OCI-M2 (cell line): ENCODE data around the gene BST1.

ENCODE experiments used
- DNase-seq: peaks from one replicate; lab custom pipeline; 2025; ENCODE audit not compliant: unreplicated experiment; lab: John Stamatoyannopoulos, UW

Gene BST1, protein sequence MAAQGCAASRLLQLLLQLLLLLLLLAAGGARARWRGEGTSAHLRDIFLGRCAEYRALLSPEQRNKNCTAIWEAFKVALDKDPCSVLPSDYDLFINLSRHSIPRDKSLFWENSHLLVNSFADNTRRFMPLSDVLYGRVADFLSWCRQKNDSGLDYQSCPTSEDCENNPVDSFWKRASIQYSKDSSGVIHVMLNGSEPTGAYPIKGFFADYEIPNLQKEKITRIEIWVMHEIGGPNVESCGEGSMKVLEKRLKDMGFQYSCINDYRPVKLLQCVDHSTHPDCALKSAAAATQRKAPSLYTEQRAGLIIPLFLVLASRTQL

DNA sequence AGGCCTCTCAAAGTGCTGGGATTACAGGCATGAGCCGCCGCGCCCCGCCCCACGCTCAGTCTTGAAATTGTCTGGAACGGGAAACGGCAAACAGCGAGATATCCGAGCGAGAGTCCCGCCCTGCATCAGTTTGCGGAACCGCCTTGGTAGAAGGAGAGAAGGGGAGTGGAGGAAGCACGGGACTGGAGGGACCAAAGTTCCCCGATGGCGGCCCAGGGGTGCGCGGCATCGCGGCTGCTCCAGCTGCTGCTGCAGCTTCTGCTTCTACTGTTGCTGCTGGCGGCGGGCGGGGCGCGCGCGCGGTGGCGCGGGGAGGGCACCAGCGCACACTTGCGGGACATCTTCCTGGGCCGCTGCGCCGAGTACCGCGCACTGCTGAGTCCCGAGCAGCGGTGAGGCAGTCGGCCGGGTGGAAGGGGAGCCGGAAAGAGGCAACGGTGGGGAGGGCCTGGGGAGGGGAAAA lies at the start of gene BST1:
Gene BST1 (plus strand): TSS at position 125 of the 463 bp plus-strand sequence. CDS start 80 bp downstream, at position 205.
- DNase-seq, result no peak

DNA sequence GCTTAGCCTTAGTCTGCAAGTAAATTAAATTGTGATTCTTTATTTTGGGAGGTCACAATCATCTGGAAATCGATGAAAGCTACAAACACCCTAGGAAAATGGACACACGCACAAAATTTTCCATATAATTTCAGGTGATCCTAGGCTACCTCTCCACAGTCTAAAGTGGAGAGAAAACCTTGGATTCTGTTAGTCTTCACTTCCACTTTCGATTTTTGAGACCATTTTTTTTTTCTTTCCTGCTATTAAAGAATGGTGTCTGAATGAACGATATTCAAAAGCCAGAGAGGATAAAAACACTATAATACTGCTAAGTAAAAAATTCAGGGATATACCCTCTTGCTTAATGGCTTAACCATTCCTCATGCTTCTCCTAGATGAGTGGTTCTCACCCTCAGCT lies 49.4 kb upstream of the BST1 start:
- DNase-seq, result no peak

DNA sequence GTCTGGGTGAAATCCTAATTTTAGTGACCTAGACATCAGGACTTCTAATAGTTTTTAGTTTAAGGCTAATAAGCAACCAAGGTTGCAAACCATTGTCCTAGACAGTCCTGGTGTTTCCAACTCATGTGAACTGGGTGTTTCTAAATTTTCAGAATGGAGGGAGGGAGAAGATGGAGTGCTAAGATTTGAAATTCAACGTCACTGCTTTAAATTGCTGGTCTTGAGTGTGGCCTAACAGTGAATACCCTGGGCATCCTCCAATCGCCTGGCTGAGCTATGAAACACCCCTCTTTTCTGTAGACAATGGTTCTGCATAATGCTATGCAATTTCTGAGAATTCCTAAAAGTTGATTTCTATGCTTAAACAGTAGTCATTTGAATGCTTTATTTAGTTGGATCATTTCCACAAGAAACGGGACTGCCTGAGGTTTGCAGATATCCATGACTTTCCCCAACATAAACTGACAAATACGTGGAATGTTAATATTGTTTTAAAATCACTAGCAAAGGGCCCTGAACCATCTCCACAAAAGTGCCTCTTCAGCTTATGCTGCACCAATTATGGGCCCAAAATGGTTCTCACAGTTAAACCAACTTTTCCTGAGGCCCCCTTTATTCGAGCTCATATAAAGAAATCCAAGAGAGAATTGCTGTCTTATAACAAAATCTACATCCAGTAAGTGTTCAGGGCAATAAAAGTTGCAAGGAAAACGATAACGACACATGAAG lies 48.8 kb upstream of the BST1 start:
- DNase-seq, result no peak

DNA sequence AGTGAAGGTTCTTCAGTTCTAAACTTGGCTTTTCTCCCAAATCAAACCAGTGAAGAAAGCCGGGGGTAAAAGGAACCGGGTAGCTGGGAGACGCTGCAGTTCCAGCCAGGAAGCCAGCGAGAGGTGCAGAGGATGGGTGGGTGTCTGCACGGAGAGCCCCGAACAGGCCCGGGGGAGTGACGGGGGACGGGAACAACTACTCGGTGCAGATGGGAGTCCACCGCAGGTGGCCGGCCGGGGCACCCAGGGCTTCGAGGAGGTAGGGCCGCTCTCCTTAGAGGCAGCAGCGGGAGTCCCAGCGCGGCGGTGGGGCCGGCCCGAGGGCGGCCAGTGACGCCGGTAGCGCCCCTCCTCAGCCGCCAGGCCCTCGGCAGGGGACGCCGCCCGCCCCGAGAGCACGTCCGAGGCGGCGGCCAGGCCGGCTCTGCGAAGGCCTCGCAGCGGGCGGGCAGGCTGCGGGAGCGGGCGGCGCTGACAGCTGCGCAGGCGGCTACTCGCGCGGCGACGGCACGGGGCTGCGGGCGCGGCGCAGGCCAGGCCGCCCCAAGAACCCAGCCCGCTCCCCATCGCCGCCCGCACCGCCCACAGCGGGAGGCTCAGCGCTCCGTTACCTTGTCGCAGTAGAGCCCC lies 48.2 kb upstream of the BST1 start:
- no peak for DNase-seq

DNA sequence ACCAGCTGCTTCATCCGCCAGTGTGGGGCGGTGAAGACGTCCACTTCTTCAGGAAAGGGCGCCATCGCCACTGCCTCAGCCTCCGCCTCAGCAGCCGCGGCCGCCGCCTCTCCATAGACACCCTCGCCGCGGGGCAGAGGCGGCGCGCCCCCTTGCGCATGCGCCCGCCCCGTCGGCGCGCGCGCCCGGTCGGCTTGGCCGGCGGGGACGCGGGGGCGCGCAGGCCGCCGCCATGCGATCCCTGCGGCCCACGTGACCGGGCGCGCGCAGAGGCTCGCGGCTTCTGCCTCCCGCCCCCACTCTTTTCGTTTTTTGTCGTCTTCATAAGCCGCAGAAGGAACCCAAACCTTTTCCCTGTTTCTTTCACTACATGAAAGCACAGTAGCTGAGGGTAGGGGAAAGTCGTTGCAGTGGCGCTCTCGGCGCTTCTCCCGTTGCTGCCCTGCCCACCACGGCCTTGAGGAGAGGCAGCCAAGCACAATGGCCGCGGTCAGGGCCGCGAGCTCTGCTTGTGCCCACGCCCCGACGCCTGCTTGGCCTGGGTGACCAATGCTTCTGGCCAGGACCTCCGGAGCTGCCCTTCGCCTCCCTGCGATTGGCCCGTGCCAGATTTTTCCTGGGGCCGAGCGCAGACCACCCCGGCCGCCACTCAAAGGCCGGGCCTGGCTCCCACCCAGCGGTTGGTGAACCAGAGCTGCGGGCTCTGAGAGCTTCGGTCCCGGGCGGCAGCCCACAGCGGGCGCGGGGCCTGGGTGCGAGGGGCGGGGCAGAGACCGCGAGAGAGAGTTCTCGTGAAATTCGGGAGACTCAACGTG lies 47.4 kb upstream of the BST1 start, which contains the start of gene FBXL5:
Gene FBXL5 (minus strand): TSS at position 135 of the 815 bp plus-strand sequence. CDS start 70 bp downstream, at position 65.
- DNase-seq, result peak; percentile 3

DNA sequence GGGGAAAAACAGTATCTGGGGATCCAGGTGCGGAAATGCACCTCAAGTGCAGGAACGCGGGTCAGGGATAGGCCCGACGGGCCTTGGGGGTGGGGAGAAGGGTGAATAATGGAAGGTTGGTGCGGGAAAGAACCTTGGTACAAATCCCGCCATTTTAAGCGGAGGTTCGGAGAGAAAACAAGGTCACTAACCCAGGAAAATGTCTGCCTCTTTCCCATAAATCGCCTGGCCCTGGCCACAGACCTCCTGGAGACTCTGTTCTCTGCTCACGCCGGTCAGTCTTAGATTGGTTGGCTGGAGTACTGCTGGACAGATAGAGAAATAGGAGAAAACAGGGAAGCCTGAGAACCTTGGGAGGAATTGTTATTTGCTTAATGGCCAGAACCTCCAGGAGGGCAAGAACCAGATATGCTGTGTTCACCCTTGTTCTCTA lies 46.8 kb upstream of the BST1 start:
- no peak for DNase-seq

DNA sequence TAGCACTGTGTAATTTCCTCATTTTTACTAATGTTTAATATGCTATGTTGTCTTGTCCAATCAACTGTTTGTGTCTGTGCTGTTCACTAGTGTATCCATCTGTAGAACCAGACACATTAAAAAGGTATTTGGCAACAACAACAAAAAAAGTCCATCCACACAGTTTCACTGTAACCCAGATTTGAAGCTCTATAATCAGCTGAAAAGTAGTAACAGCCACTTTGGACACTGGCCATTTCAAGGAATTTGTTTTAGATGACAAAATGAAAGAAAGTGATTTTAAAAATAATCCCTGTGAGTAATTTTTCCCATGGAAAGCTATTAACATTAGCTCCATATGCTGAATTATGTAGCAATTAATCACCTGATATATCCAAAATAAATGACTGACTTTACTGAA lies 45.5 kb upstream of the BST1 start:
- DNase-seq, result no peak

DNA sequence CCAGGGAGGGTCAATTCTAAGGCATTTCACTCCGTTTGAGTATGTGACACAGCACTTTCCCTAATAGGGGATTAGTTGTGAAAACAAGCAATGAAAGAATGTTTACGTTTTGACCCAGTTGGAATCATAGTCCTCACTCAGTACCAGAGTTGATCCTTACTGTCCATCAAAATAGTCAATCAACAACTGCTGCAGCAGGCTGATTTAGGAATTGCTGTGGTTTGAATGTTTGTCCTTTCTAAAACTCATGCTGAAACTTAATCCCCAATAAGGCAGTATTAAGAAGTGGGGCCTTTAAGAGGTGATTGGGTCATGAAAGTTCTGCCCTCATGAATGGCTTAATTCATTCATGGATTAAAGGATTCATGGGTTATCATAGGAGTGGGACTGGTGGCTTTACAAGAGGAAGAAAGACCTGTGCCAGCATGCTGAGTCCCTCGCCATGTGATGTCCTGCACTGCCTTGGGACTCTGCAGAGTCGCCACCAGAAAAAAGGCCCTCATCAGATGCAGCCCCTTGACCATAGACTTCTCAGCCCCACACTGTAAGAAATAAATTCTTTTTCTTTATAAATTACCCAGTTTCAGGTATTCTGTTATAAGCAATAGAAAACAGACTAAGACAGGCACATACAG lies 44.6 kb upstream of the BST1 start:
- no peak for DNase-seq

DNA sequence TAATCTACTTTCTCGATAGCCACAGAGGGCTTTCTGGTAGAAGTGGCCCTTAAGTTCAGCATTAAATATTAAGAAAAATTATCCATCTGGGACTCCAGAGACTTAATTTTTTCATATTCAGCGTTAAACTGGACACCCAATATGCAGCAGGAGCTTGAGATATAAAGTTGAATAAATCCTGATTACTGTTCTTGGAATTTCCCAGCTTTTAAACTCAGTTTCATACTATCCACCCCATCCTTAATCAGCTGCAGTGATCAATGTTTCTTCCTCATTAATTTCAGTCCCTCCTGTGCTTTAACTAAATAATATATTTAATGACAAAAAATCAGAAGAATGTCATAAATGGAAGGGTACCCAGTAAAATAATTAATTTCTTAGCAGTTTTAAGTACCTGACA lies 44.1 kb upstream of the BST1 start:
- DNase-seq, result no peak

DNA sequence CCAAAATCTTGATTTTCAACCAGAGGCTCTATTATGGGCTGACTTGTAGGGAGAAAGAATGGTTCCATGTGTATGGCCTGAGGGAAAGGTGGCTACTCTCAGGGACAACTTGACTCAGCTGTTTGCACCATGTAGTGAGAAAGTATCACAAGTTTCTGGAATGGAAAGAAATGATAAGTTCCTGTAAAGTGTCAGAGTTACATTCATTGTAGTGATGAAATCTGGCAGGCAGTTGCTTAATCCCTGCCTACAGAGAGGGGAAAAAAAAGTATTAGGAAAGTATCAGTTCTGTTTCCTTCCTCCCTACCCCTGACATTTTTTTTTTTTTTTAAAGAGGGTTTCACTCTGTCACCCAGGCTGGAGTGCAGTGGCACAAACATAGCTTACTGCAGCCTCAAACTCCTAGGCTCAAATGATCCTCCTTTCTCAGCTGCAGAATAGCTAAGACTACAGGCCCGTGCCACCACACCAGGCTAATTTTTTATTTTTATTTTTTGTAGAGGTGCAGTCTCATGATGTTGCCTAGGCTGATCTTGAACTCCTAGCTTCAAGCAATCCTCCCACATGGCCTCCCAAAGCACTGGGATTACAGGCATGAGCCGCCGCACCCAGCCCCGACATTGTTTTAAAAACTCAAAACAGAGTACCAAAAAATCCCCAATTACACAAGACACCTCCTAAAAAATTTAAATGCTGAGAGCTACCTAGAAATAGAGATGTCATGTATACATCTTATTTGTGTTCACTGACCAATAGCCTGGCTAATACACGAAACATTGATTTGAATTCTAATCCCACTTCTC lies 42.9 kb upstream of the BST1 start:
- no peak for DNase-seq

DNA sequence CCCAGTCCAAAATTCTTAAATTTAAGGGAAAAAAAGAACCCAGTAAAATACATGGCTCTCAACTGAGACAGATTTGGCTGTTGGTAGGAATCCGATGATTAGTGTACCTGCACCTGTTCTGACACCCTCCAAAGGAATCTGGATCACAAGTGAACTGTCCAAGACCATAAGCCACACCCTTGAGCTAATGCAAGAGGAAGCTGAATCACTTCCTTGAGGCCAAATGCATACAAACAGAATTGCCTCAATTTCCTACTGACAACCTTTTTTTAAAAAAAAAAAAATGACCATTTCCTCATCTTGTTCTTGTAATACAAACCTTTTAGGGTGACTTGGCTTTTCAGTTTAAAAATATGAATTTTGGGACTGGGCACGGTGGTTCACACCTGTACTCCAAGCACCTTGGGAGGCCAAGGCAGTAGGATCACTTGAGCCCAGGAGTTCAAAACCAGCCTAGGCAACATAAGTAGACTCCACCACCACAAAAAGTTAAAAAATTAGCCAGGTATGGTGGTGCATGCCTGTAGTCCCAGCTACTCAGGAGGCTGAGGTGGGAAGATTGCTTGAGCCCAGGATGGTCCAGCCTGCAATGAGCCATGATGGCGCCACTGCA lies 37.0 kb upstream of the BST1 start:
- DNase-seq, result no peak

DNA sequence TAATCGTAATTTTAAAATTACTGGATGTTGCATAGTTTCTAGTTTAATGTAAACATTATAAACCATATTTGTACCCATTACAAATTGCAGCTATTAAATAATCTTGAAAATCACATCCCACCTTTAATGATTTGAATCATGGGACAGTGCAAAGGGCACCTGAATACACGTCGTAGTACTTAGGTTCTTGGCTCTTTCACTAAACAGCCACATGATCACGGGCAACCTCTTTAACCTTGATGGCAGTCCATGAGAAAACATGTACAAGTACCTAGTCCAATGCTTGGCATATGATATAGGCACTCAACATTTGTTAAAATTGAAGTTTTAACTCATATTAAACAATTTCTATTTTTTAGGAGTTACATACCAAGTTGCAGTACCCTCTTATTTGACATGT lies 35.9 kb upstream of the BST1 start:
- no peak for DNase-seq

DNA sequence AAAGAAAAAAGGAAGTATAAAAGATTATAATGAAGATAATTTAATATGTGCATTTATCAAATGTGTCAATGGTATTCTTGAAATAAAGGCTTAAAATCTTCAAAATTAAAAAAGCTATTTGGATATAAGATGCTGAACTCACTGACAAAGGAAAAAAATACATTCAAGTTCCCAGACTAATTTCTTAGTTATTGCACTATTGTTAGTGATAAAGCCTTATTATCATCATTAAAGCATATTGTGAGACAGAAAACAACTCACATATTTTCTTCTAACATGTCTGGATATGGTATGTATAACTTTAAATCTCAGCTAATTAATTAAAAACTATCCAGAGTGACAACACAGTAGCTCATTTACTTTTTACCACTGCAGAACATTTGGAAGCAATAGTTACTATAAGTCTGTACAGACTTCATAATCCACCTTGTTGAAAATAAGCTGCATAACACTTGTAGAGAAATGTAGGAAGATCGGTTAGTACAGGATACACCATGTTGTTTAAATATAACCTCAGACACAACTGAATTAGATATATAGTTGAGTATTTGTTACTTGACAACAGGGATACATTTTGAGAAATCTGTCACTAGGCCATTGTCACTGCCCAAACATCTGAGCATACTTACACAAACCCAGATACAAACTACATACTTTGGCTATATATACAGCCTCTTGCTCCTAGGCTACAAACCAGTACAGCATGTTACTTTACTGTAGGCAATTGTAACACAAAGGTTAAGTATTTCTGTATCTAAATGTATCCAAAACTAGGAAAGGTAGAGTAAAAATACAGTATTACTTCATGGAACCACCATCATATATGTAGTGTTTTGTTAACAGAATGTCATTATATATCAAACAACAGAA lies 34.1 kb upstream of the BST1 start:
- DNase-seq, result no peak

DNA sequence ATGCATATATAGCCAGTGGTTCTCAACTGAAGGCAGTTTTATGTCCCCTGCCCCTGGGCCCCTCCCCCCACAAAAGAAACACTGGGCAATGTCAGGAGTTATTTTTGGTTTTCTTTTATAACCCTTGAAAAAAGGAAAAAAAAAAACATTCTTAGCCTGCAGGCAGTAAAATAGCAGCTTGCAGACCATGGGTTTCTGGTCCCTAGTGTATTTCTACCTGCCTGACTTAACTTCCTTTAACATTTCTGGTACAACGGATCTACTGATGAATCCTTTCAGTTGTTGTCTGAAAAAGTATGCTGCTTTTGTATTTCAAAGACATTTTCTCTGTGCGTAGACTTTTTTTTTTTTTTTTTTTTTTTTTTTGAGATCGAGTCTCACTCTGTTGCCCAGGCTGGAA lies 32.3 kb upstream of the BST1 start:
- no peak for DNase-seq

DNA sequence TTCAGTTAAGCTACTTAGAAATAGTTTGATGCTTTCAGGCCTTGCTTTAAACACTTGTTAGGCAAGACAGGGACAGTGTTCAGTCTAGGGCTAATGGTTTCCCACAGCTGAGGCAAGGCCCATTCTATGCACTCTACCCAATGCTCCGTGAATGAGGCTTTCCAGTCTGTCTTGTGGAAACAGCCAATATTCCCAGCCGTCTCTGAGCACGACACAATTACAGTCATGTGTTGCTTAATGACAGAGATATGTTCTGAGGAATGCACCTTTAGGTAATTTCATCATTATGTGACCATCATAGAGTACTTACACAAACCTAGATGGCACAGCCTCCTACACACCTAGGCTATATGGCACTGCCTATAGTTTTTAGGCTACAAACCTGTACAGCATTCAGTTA lies 30.8 kb upstream of the BST1 start:
- no peak for DNase-seq

DNA sequence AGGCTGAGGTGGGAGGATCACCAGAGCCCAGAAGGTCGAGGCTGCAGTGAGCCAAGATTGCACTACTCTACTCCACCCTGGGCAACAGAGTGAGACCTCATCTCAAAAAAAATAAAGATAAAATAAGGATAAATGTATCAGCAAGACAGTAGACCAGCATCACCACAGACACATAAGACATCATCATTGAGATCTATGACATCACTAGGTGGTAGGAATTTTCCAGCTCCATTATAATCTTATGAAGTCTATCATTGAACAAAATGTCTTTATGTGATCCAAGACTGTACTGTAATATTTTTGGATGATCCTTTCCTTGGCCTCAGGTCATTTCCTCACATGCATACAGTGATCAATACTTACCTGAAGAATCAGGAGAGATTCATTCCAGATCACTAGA lies 29.5 kb upstream of the BST1 start:
- no peak for DNase-seq

DNA sequence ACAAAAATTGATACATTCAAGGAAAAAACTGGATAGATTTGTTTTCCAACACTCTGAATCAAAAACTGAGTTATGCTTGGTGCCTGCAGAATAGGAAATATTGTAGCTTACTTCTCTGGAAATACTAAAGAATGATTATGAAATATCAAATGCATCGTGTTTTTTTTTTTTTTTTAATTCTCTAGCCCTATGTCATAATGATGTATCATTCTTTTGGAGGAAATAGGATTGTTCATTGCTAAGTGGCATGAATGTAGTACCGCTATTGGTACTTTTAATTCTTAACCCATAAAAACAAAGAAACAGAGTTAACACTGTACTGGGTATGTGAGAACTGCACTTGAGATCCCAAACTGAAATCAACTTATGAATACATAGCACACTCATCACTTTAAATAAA lies 28.8 kb upstream of the BST1 start:
- DNase-seq, result no peak

DNA sequence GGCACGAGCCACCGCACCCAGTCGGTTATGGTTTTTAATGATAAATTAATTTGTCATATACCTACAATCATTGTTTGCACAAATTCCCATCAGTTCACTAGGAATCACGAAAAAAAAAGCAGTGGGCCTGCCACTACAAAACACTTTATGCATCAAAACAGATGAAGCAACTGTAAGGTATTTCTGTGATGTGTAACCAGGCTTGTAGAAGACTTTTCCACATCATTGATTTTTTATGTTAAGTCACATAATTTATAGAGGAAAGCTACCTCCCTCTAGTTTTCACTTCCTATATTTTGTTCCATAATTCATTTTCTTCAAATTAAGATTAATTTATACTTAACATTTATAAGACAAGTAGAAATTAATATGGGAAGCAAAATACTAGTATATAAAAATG lies 27.9 kb upstream of the BST1 start:
- no peak for DNase-seq
